LNCAP (cell line): ENCODE data around the gene LMBR1.

Source experiments
- TF ChIP-seq, protein P1 (sequence below): fragments of 450-650 bp; IDR thresholded peaks from 2 replicates; pipeline ENCODE4 v1.5.1; 2017; ENCODE audit warnings: mild to moderate bottlenecking

The LMBR1 gene

DNA sequence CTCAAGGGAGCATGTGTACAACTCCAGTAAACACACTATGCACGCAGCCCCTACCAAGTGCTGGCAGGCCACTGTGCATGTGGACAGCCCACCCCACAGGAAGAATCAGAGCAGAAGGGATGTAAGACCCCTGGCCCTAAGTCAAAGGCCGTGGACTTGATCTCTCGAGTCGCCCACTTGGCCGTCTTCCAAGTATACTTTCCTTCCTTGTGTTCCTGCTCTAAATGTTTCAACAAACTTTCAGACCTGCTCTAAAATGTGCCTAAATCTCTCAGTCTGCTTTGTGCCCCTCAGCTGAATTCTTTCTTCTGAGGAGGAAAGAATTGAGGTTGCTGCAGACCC is 35.4 kb upstream of the LMBR1 start:
- TF ChIP-seq, protein P1, sequence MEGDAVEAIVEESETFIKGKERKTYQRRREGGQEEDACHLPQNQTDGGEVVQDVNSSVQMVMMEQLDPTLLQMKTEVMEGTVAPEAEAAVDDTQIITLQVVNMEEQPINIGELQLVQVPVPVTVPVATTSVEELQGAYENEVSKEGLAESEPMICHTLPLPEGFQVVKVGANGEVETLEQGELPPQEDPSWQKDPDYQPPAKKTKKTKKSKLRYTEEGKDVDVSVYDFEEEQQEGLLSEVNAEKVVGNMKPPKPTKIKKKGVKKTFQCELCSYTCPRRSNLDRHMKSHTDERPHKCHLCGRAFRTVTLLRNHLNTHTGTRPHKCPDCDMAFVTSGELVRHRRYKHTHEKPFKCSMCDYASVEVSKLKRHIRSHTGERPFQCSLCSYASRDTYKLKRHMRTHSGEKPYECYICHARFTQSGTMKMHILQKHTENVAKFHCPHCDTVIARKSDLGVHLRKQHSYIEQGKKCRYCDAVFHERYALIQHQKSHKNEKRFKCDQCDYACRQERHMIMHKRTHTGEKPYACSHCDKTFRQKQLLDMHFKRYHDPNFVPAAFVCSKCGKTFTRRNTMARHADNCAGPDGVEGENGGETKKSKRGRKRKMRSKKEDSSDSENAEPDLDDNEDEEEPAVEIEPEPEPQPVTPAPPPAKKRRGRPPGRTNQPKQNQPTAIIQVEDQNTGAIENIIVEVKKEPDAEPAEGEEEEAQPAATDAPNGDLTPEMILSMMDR: no peak

- TF ChIP-seq, protein P1: no peak
Measured at GRCh38 chr7:156927571-156928405, 34.8 kb upstream of the LMBR1 start.

- TF ChIP-seq, protein P1: no peak
Measured at GRCh38 chr7:156920076-156920475, 27.1 kb upstream of the LMBR1 start.

DNA sequence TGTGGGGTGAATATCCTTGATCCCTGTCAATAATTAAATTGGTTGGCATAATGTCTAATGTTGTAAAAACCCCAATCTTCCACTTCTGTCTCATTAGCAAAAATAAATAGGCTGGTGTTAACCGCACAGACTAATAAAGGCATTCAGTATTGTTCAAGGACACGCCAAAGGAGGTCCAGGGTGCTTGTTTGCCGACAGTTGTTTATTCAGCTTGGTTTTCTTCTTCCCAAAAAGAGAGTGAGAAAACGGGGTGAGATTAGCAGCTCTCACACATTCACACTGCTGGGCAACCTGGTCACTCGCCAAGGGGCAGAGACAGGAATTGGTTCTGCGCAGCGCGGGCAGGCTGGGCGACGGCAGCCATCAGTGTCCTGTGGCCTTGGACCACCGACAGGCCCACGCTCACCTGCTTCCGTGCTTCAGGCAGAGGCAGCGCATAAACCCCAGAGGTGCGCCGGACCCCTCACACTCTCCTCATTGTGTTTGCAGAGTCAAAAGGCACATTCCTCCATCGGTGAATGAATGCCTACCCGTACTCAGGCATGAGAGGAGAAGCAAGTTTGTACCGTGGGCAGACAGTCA is 26.2 kb upstream of the LMBR1 start:
- TF ChIP-seq, protein P1: no peak

DNA sequence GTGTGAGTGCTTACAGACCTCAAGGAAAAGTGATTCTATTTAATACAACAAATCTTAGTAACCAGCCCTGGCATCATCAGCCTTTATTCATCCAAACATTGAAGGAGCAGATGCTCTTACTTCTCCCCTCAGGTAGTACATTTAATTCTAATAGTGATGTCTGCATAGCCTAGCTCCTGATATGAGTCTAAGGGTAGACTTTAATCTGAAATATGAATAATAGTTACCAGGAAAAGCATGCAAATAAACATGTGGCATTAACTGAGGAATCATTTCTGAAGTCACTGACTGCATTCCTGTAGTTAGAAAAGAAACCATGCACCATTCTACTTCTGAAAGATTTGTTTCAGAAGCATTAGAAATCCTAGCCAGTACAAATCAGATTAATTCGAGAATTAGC is 25.7 kb upstream of the LMBR1 start:
- TF ChIP-seq, protein P1: no peak

- TF ChIP-seq, protein P1: no peak
Measured at GRCh38 chr7:156907656-156908055, 14.7 kb upstream of the LMBR1 start.

- TF ChIP-seq, protein P1: no peak
Measured at GRCh38 chr7:156906200-156906649, 13.2 kb upstream of the LMBR1 start.
